CD14-positive monocyte (primary cell): Measurements from ENCODE around the gene BRCA2. TPM values are rescaled to one million over a fixed set of nuclear protein-coding genes. Genes with fewer than 3 reads are reported as not detected.

Experiments used
- DNase-seq, 3 donors: peaks; one replicate each; pipeline ENCODE4 v3.0.0-alpha.2; 2011 to 2022
- H2AFZ ChIP-seq: 2 replicates; pipeline ENCODE4 v1.6.0; 2012; ENCODE audit warnings: mild to moderate bottlenecking, low read depth, low read length, inconsistent platforms; ENCODE audit not compliant: insufficient read depth, poor library complexity, severe bottlenecking
- H3K27ac ChIP-seq, 2 donors: 1 replicate in 1 of 2; 2 replicates in 1 of 2; pipeline ENCODE4 v1.5.1; 2012 to 2013; ENCODE audit warnings: low read length in 2 of 2, control low read depth in 1 of 2, inconsistent platforms in 1 of 2, low read depth in 1 of 2, mild to moderate bottlenecking in 1 of 2
- H3K27me3 ChIP-seq, 2 donors: one replicate each; pipeline versions ENCODE4 v1.6.0 to v1.6.1; 2011 to 2013; ENCODE audit warnings: low read length in 2 of 2; ENCODE audit not compliant: control insufficient read depth in 2 of 2, insufficient read depth in 2 of 2
- H3K36me3 ChIP-seq, 2 donors: replicated peaks in 1 of 2; 1 replicate in 1 of 2; 2 replicates in 1 of 2; pipeline versions ENCODE4 v1.5.1 to v1.6.1; 2012 to 2013; ENCODE audit warnings: low read length in 2 of 2, control low read depth in 1 of 2, inconsistent platforms in 1 of 2, mild to moderate bottlenecking in 1 of 2; ENCODE audit not compliant: insufficient read depth in 2 of 2, control insufficient read depth in 1 of 2
- H3K4me1 ChIP-seq, 2 donors: 1 replicate in 1 of 2; 2 replicates in 1 of 2; pipeline versions ENCODE4 v1.5.1 to v1.6.1; 2012 to 2013; ENCODE audit warnings: low read length in 2 of 2, control low read depth in 1 of 2, inconsistent platforms in 1 of 2, mild to moderate bottlenecking in 1 of 2, moderate library complexity in 1 of 2; ENCODE audit not compliant: insufficient read depth in 2 of 2, control insufficient read depth in 1 of 2
- H3K4me2 ChIP-seq: replicated peaks from 2 replicates; pipeline ENCODE3; 2012; ENCODE audit warnings: low read length, moderate library complexity, mild to moderate bottlenecking; ENCODE audit not compliant: poor library complexity, severe bottlenecking; ENCODE audit errors: extremely low read depth
- H3K4me3 ChIP-seq, 3 experiments: fragments of 200-600 bp in 1 of 3; sonication (generic) in 1 of 3; replicated peaks in 1 of 3; 1 replicate in 2 of 3; 2 replicates in 1 of 3; pipeline ENCODE4 v1.5.1; 2011 to 2013; ENCODE audit warnings: low read length in 3 of 3, mild to moderate bottlenecking in 3 of 3, control low read depth in 2 of 3, low read depth in 2 of 3, inconsistent platforms in 1 of 3, moderate library complexity in 1 of 3
- H3K79me2 ChIP-seq: 2 replicates; pipeline ENCODE4 v1.6.0; 2012; ENCODE audit warnings: mild to moderate bottlenecking, control low read depth, inconsistent platforms, low read length, moderate library complexity; ENCODE audit not compliant: insufficient read depth
- H3K9ac ChIP-seq: 2 replicates; pipeline ENCODE4 v1.6.0; 2017; ENCODE audit warnings: low read length, mild to moderate bottlenecking; ENCODE audit not compliant: insufficient read depth, poor library complexity, severe bottlenecking
- H3K9me3 ChIP-seq, 2 donors: replicated peaks in 1 of 2; 1 replicate in 1 of 2; 2 replicates in 1 of 2; pipeline versions ENCODE4 v1.5.1 to v1.6.1; 2012 to 2013; ENCODE audit warnings: low read length in 2 of 2, control low read depth in 1 of 2; ENCODE audit not compliant: control insufficient read depth in 1 of 2, insufficient read depth in 1 of 2
- H4K20me1 ChIP-seq: 2 replicates; pipeline ENCODE4 v1.6.0; 2012; ENCODE audit warnings: mild to moderate bottlenecking, low read length, control low read depth, moderate library complexity; ENCODE audit not compliant: insufficient read depth
- H3K27ac Mint-ChIP-seq, 7 donors: one replicate each; pipeline ENCODE4 v1.8.0; 2020; ENCODE audit warnings: mild to moderate bottlenecking in 7 of 7, mixed read lengths in 7 of 7, moderate library complexity in 6 of 7, inconsistent platforms in 2 of 7
- H3K27me3 Mint-ChIP-seq, 3 donors: one replicate each; pipeline ENCODE4 v1.8.0; 2021 to 2022; ENCODE audit warnings: low read depth in 3 of 3, mild to moderate bottlenecking in 3 of 3, mixed read lengths in 3 of 3, moderate library complexity in 3 of 3, inconsistent platforms in 1 of 3
- H3K36me3 Mint-ChIP-seq, 2 donors: one replicate each; pipeline ENCODE4 v1.8.0; 2020; ENCODE audit warnings: mixed read lengths in 2 of 2, inconsistent platforms in 1 of 2, mild to moderate bottlenecking in 1 of 2
- H3K4me1 Mint-ChIP-seq: one replicate; pipeline ENCODE4 v1.8.0; 2020; ENCODE audit warnings: mild to moderate bottlenecking, mixed read lengths
- H3K4me3 Mint-ChIP-seq, 2 donors: one replicate each; pipeline ENCODE4 v1.8.0; 2020; ENCODE audit warnings: mild to moderate bottlenecking in 2 of 2, mixed read lengths in 2 of 2, moderate library complexity in 1 of 2
- H3K9me3 Mint-ChIP-seq, 7 donors: one replicate each; pipeline ENCODE4 v1.8.0; 2020 to 2022; ENCODE audit warnings: mixed read lengths in 7 of 7, mild to moderate bottlenecking in 6 of 7, moderate library complexity in 6 of 7, inconsistent platforms in 2 of 7
- CTCF ChIP-seq: fragments of 200-600 bp; IDR thresholded peaks from one replicate; pipeline ENCODE4 v1.8.0; 2022; ENCODE audit warnings: antibody characterized with exemption, mild to moderate bottlenecking
- WGBS: methylation state at CpG from one replicate; pipeline ENCODE4 v1.1.5; 2013; ENCODE audit warnings: missing lambda C conversion rate; ENCODE audit not compliant: insufficient coverage; 5-methylcytosine and 5-hydroxymethylcytosine counted together
- intact Hi-C, 2 donors: fragments of 100-400 bp; cut with micrococcal nuclease; formaldehyde crosslinking; loops; one replicate each; pipeline versions ENCODE4 v1.15.0 to v1.15.1; 2023
- polyA plus RNA-seq, 3 donors: library from polyadenylated mRNA; depleted of rRNA in 1 of 3; unstranded in 2 of 3; stranded (reverse) in 1 of 3; fragments of 300-500 nt in 2 of 3; fragments of >200 nt in 1 of 3; fragmentation: Illumina TruSeq in 2 of 3; gene quantifications; 1 replicate in 2 of 3; 2 replicates in 1 of 3; pipeline ENCODE4 v1.2.3, GENCODE V29; 2012 to 2021

The BRCA2 gene
- polyA plus RNA-seq, 3 donors, result 0.32 to 0.36 (median 0.36) TPM

- H3K4me2 ChIP-seq, result no peak overlapping the region
- peaks cover 5% of the 10 kb centered on the region for H3K79me2 ChIP-seq
- Mint-ChIP-seq H3K9me3 (peaks cover 0 to 2% (median 0%) of the 10 kb centered on the region in 7 donors), H3K4me3 (no peak overlapping the region), H3K36me3 (peaks cover 33 to 48% of the 10 kb centered on the region in 2 donors), H3K27me3 (no peaks in the 10 kb centered on the region), H3K4me1 (peaks cover 10% of the 10 kb centered on the region), H3K27ac (no peak overlapping the region)
- no peak overlapping the region for H3K27ac ChIP-seq
- no peak overlapping the region for H2AFZ ChIP-seq
- H3K9ac ChIP-seq, result no peak overlapping the region
- WGBS, result no CpG with 5 or more reads among the region's 2 CpGs
- peak in 1 of 3 donors; percentile 55 for DNase-seq
- H3K27me3 ChIP-seq, result no peaks in the 10 kb centered on the region
- no peak for TF ChIP-seq CTCF
- no peaks in the 10 kb centered on the region for H4K20me1 ChIP-seq
- no peak overlapping the region for H3K4me3 ChIP-seq
- no peaks in the 10 kb centered on the region for H3K9me3 ChIP-seq
- peaks cover 0 to 14% of the 10 kb centered on the region in 2 donors for H3K4me1 ChIP-seq
- intact Hi-C loops, result no loop called here
- peaks cover 15 to 66% of the 10 kb centered on the region in 2 donors for H3K36me3 ChIP-seq
Measured at GRCh38 chr13:32330441-32330840, 15.1 kb downstream of the BRCA2 start.

- WGBS, result no CpG with 5 or more reads among the region's 2 CpGs
- H2AFZ ChIP-seq, result no peak overlapping the region
- Mint-ChIP-seq H3K36me3 (peaks cover 40 to 52% of the 10 kb centered on the region in 2 donors), H3K27ac (peak overlapping the region; percentile 79 to 95 (median 89)), H3K9me3 (peaks cover 0 to 2% (median 0%) of the 10 kb centered on the region in 7 donors), H3K4me3 (no peak overlapping the region), H3K27me3 (no peaks in the 10 kb centered on the region), H3K4me1 (peaks cover 10% of the 10 kb centered on the region)
- H3K9me3 ChIP-seq, result no peaks in the 10 kb centered on the region
- H3K4me1 ChIP-seq, result peaks cover 0 to 14% of the 10 kb centered on the region in 2 donors
- H3K4me2 ChIP-seq, result no peak overlapping the region
- H3K27me3 ChIP-seq, result no peaks in the 10 kb centered on the region
- DNase-seq, result peak; percentile 38 to 58 (median 42)
- peaks cover 12 to 52% of the 10 kb centered on the region in 2 donors for H3K36me3 ChIP-seq
- TF ChIP-seq CTCF, result no peak
- H3K9ac ChIP-seq, result no peak overlapping the region
- H3K27ac ChIP-seq, result peak overlapping the region; percentile 43 to 63
- intact Hi-C loops, result no loop called here
- peaks cover 5% of the 10 kb centered on the region for H3K79me2 ChIP-seq
- H4K20me1 ChIP-seq, result no peaks in the 10 kb centered on the region
- no peak overlapping the region for H3K4me3 ChIP-seq
Measured at GRCh38 chr13:32334671-32335070, 19.4 kb downstream of the BRCA2 start.
